GM12801 (cell line): ENCODE data around the gene MBP.

Experiments
- CTCF ChIP-seq: IDR thresholded peaks from one replicate; pipeline ENCODE4 v1.5.1; 2011; ENCODE audit warnings: control low read depth; ENCODE audit not compliant: insufficient read length; ENCODE audit errors: extremely low read depth

MBP gene

GRCh38 chr18:76951456-76952247 lies 180.9 kb downstream of the MBP start:
- no peak for TF ChIP-seq CTCF

- no peak for TF ChIP-seq CTCF
These were observed 184.2 kb downstream of the MBP start for GRCh38 chr18:76948345-76948744.

- TF ChIP-seq CTCF, result no peak
These were observed 188.8 kb downstream of the MBP start for GRCh38 chr18:76943542-76944339.

- TF ChIP-seq CTCF, result no peak
These were observed 191.3 kb downstream of the MBP start for GRCh38 chr18:76941284-76941683.

GRCh38 chr18:76938619-76939018 lies 194.0 kb downstream of the MBP start:
- TF ChIP-seq CTCF, result no peak

GRCh38 chr18:76937597-76937996 lies 195.0 kb downstream of the MBP start:
- TF ChIP-seq CTCF, result no peak

GRCh38 chr18:76936877-76937276 lies 195.7 kb downstream of the MBP start:
- TF ChIP-seq CTCF, result no peak
